Right lobe of liver (tissue), 6 donors: ENCODE data around the gene SCUBE2. TPM values are rescaled to one million over a fixed set of nuclear protein-coding genes. Genes with fewer than 3 reads are reported as not detected.

Experiments
- ATAC-seq, 4 donors: fragments of 200-7000 bp; cut with Tn5 transposase; one replicate each; pipeline ENCODE4 v1.9.1; 2020; ENCODE audit warnings: mild to moderate bottlenecking in 4 of 4, moderate library complexity in 4 of 4
- DNase-seq, 3 donors: peaks; one replicate each; pipeline ENCODE4 v3.0.0-alpha.2; 2020
- H3K27ac ChIP-seq, 3 donors: fragments of 200-600 bp; one replicate each; pipeline ENCODE4 v1.8.0; 2022
- H3K27me3 ChIP-seq, 2 donors: fragments of 200-600 bp; one replicate each; pipeline ENCODE4 v1.8.0; 2022
- H3K36me3 ChIP-seq, 4 donors: fragments of 200-600 bp; sonication (generic) in 1 of 4; one replicate each; pipeline versions ENCODE4 v1.5.1 to v1.8.0; 2017 to 2022; ENCODE audit warnings: control low read depth in 1 of 4
- H3K4me1 ChIP-seq, 4 donors: fragments of 200-600 bp; sonication (generic) in 1 of 4; one replicate each; pipeline versions ENCODE4 v1.5.1 to v1.8.0; 2017 to 2022; ENCODE audit warnings: control low read depth in 1 of 4
- H3K4me3 ChIP-seq, 3 donors: fragments of 200-600 bp; one replicate each; pipeline ENCODE4 v1.8.0; 2022
- H3K9me3 ChIP-seq, 4 donors: fragments of 200-600 bp; sonication (generic) in 1 of 4; one replicate each; pipeline versions ENCODE4 v1.5.1 to v1.8.0; 2017 to 2022; ENCODE audit warnings: control low read depth in 1 of 4
- POLR2A ChIP-seq: fragments of 450-650 bp; IDR thresholded peaks from one replicate; pipeline ENCODE4 v1.6.1; 2017; ENCODE audit warnings: antibody characterized with exemption, mild to moderate bottlenecking
- WGBS: methylation state at CpG from one replicate; pipeline ENCODE4 v1.1.6; 2018; ENCODE audit warnings: low coverage, low lambda C conversion rate; ENCODE audit not compliant: insufficient coverage; ENCODE audit errors: missing lambda C conversion rate; 5-methylcytosine and 5-hydroxymethylcytosine counted together
- intact Hi-C, 2 donors: fragments of 100-400 bp; cut with DNase I; formaldehyde crosslinking; loops; one replicate each; pipeline versions ENCODE4 v1.11.2 to v1.14.1; 2022
- total RNA-seq, 6 experiments: library from RNA; depleted of rRNA in 2 of 6; stranded (reverse); fragments of >200 nt in 2 of 6; fragmentation: NEBNext Ultra II Directional in 3 of 6; extraction: Animal tissue kit (Norgen Biotek cat#: 25700) in 3 of 6; gene quantifications; one replicate each; pipeline versions ENCODE4 v1.1.0 to v1.2.4, GENCODE V29; 2016 to 2023
- TF ChIP-seq, protein P1 (sequence below), 4 donors: fragments of 200-600 bp in 3 of 4; fragments of 450-650 bp in 1 of 4; IDR thresholded peaks; one replicate each; pipeline versions ENCODE4 v1.5.1 to v1.8.0; 2016 to 2022; ENCODE audit warnings: antibody characterized with exemption in 4 of 4, mild to moderate bottlenecking in 2 of 4
- donor health status: DM: no; HTN: yes; CAD: no.
- donor health status: DM: no; HTN: no; CAD: no.
- donor health status: DM: no; HTN: no; CAD: no.
- donor health status: DM: no; HTN: yes; CAD: no.
- donor health status: DM: no; HTN: yes; CAD: no.

The SCUBE2 gene
- total RNA-seq, 6 experiments from 2014 or later = 0.19 to 1.1 (median 0.32) TPM

DNA sequence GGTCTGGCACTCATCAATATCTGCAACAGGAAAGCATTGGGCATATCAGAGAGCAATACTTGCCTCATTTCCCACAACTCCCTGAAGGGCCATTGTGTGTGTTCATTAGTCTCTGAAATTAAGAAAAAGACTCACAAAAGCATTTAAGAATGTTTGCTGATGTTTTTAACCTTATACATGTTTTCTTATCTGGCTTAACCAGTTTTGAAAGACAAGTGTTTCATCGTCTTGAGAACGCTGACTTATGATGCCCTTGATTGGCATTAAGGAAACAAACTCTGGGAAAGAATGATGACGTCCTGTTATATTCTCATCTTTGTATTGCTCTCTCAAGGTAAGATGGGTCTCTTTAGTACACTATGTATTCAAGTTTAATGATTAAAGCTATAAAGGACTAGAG, 32.0 kb downstream of the SCUBE2 start:
- 38% methylated on average over 3 of the region's 3 CpGs for WGBS

DNA sequence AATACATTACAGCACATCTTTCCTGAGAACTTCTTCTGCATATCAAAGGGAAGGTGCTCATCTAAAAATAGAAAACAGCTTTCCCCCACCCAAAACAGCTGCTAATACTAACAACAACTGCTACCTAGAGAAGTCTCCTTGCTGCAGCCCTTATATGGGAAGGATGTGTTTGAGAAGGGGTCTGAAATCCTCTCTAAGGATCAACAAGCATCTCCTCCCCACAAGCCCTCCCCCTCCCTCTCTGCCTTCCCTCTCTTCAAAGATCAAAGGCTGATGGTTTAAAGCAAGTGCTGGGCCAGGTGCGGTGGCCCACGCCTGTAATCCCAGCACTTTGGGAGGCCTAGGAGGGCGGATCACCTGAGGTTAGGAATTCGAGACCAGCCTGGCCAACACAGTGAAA, 33.5 kb downstream of the SCUBE2 start:
- no peaks in the 10 kb centered on the region for H3K4me1 ChIP-seq
- no peaks in the 10 kb centered on the region for H3K9me3 ChIP-seq
- no peak for DNase-seq
- H3K27ac ChIP-seq = no peak overlapping the region
- H3K36me3 ChIP-seq = no peaks in the 10 kb centered on the region
- H3K4me3 ChIP-seq = no peak overlapping the region
- WGBS = no CpG with 5 or more reads among the region's 4 CpGs
- no peak for ATAC-seq
- intact Hi-C loops = no loop called here
- TF ChIP-seq, protein P1, sequence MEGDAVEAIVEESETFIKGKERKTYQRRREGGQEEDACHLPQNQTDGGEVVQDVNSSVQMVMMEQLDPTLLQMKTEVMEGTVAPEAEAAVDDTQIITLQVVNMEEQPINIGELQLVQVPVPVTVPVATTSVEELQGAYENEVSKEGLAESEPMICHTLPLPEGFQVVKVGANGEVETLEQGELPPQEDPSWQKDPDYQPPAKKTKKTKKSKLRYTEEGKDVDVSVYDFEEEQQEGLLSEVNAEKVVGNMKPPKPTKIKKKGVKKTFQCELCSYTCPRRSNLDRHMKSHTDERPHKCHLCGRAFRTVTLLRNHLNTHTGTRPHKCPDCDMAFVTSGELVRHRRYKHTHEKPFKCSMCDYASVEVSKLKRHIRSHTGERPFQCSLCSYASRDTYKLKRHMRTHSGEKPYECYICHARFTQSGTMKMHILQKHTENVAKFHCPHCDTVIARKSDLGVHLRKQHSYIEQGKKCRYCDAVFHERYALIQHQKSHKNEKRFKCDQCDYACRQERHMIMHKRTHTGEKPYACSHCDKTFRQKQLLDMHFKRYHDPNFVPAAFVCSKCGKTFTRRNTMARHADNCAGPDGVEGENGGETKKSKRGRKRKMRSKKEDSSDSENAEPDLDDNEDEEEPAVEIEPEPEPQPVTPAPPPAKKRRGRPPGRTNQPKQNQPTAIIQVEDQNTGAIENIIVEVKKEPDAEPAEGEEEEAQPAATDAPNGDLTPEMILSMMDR (IDR thresholded peaks at IDR 0.05) = no peak
- no peak for TF ChIP-seq POLR2A
- H3K27me3 ChIP-seq = no peaks in the 10 kb centered on the region

More for the DNA sequence above, 32.0 kb downstream of the SCUBE2 start:
- no peaks in the 10 kb centered on the region for H3K4me1 ChIP-seq
- TF ChIP-seq, protein P1 (IDR thresholded peaks at IDR 0.05) = no peak
- no peak for TF ChIP-seq POLR2A
- H3K36me3 ChIP-seq = no peaks in the 10 kb centered on the region
- no peaks in the 10 kb centered on the region for H3K27me3 ChIP-seq
- no peaks in the 10 kb centered on the region for H3K9me3 ChIP-seq
- intact Hi-C loops = no loop called here
- no peak overlapping the region for H3K27ac ChIP-seq
- DNase-seq = no peak
- no peak overlapping the region for H3K4me3 ChIP-seq
- no peak for ATAC-seq

DNA sequence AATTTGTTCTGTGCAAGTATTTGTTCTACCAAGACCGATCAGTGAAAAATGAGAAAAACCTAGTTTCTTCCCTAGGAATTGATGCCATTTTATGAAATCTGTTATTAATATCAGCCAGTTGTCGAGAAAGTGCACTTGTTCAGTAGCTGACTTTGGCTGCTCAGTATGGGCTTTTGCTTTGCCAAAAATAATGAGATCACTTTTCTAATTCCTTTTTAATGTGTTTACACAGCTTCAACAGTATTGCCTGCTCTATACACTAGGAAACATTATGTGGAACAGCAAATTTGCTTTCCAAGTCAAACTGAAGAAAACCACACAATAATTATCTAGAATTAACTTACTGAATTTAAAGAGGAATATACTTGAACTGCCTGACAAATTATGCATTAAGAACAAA, 34.4 kb downstream of the SCUBE2 start:
- no peak for ATAC-seq
- H3K27me3 ChIP-seq = no peaks in the 10 kb centered on the region
- TF ChIP-seq, protein P1 (IDR thresholded peaks at IDR 0.05) = no peak
- no peak for TF ChIP-seq POLR2A
- H3K4me3 ChIP-seq = no peak overlapping the region
- intact Hi-C loops = no loop called here
- H3K4me1 ChIP-seq = no peaks in the 10 kb centered on the region
- WGBS = 65% methylated on average over 2 of the region's 2 CpGs
- H3K9me3 ChIP-seq = no peaks in the 10 kb centered on the region
- no peak overlapping the region for H3K27ac ChIP-seq
- H3K36me3 ChIP-seq = no peaks in the 10 kb centered on the region
- DNase-seq = no peak

DNA sequence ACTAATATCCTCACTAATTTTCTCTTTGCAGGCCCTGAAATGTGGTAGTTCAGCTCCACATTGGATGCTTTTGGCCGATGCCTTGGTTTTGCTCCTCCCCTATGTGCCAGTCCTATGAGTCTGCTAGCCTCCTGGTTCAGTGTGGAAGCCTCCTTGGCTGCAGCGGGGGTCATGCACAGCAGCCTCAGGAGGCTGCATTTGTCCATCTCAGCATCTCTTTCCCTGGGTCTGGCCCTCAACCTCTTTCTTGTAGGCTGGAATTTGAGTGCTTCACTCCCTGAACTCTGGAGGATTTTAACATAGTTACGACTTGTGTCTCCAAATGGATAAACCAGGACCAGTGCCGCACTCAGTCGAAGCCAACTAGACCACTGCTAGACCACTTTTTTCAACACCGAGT, 34.9 kb downstream of the SCUBE2 start:
- no peak for TF ChIP-seq POLR2A
- TF ChIP-seq, protein P1 (IDR thresholded peaks at IDR 0.05) = no peak
- intact Hi-C loops = no loop called here
- Histone ChIP-seq H3K4me3 (no peak overlapping the region), H3K4me1 (no peaks in the 10 kb centered on the region), H3K27ac (no peak overlapping the region), H3K9me3 (no peaks in the 10 kb centered on the region), H3K36me3 (no peaks in the 10 kb centered on the region), H3K27me3 (no peaks in the 10 kb centered on the region)
- WGBS = 90% methylated on average over 5 of the region's 6 CpGs
- no peak for DNase-seq
- ATAC-seq = no peak
